GM12891 (cell line): ENCODE results near the gene SEPTIN2.

Source experiments
- POLR2A ChIP-seq: IDR thresholded peaks from 2 replicates; pipeline ENCODE4 v1.6.1; 2011; ENCODE audit warnings: low read depth, low read length, control low read depth
- POLR2AphosphoS5 ChIP-seq: IDR thresholded peaks from 2 replicates; pipeline ENCODE4 v1.6.1; 2011; ENCODE audit warnings: low read depth, low read length, control low read depth

GRCh38 chr2:241269707-241270520 lies 45.8 kb upstream of the SEPTIN2 start:
- TF ChIP-seq POLR2AphosphoS5 = no peak
- TF ChIP-seq POLR2A = no peak
